Heart left ventricle (tissue), 16 donors: ENCODE measurements around the gene CELF6. TPM values are rescaled to one million over a fixed set of nuclear protein-coding genes. Genes with fewer than 3 reads are reported as not detected.

ENCODE experiments used
- ATAC-seq, 4 donors: fragments of 200-7000 bp; cut with Tn5 transposase; one replicate each; pipeline ENCODE4 v1.9.1; 2020 to 2022; ENCODE audit warnings: moderate library complexity in 4 of 4, mild to moderate bottlenecking in 3 of 4, moderate number of reproducible peaks in 1 of 4
- DNase-seq, 5 donors: peaks; one replicate each; pipeline ENCODE4 v3.0.0-alpha.2; 2020
- H3K27ac ChIP-seq, 12 donors: fragments of 200-600 bp; sonication (generic) in 4 of 12; one replicate each; pipeline versions ENCODE4 v1.5.0 to v1.8.0; 2016 to 2022; ENCODE audit warnings: mild to moderate bottlenecking in 2 of 12
- H3K27me3 ChIP-seq, 9 donors: fragments of 200-600 bp; sonication (generic) in 2 of 9; one replicate each; pipeline versions ENCODE4 v1.5.1 to v1.8.0; 2016 to 2022; ENCODE audit warnings: mild to moderate bottlenecking in 3 of 9
- H3K36me3 ChIP-seq, 9 donors: fragments of 200-600 bp; sonication (generic) in 2 of 9; one replicate each; pipeline versions ENCODE4 v1.5.0 to v1.8.0; 2018 to 2022; ENCODE audit warnings: mild to moderate bottlenecking in 2 of 9
- H3K4me1 ChIP-seq, 12 donors: fragments of 200-600 bp; sonication (generic) in 4 of 12; one replicate each; pipeline versions ENCODE4 v1.5.0 to v1.8.0; 2016 to 2022; ENCODE audit warnings: mild to moderate bottlenecking in 3 of 12
- H3K4me3 ChIP-seq, 12 donors: fragments of 200-600 bp; sonication (generic) in 4 of 12; one replicate each; pipeline versions ENCODE4 v1.5.0 to v1.8.0; 2017 to 2022; ENCODE audit warnings: mild to moderate bottlenecking in 9 of 12, moderate library complexity in 4 of 12
- H3K9me3 ChIP-seq, 12 donors: fragments of 200-600 bp; sonication (generic) in 4 of 12; one replicate each; pipeline versions ENCODE4 v1.5.0 to v1.8.0; 2016 to 2022; ENCODE audit warnings: mild to moderate bottlenecking in 1 of 12
- CTCF ChIP-seq, 12 donors: fragments of 200-600 bp; sonication (generic) in 4 of 12; IDR thresholded peaks; one replicate each; pipeline versions ENCODE4 v1.5.0 to v1.8.0; 2018 to 2022; ENCODE audit warnings: antibody characterized with exemption in 12 of 12, mild to moderate bottlenecking in 5 of 12
- POLR2A ChIP-seq, 2 donors: fragments of 450-650 bp; IDR thresholded peaks; one replicate each; pipeline ENCODE4 v1.6.1; 2017; ENCODE audit warnings: antibody characterized with exemption in 2 of 2, mild to moderate bottlenecking in 2 of 2, moderate library complexity in 2 of 2
- WGBS, 4 donors: extraction: QIAGEN DNeasy Blood & Tissue Kit in 2 of 4; methylation state at CpG; one replicate each; pipeline versions ENCODE4 v1.1.5 to v1.1.7; 2013 to 2018; 5-methylcytosine and 5-hydroxymethylcytosine counted together
- intact Hi-C, 10 donors: fragments of 100-400 bp; cut with DNase I; formaldehyde crosslinking; loops; one replicate each; pipeline versions ENCODE4 v1.11.1 to v1.14.2; 2022
- long read RNA-seq, 3 donors: library from polyadenylated mRNA; unstranded; transcript quantifications; one replicate each; pipeline ENCODE4 v2.0.0, GENCODE V29; 2020 to 2021
- polyA plus RNA-seq, 2 donors: library from polyadenylated mRNA; stranded (reverse); fragments of 200-250 nt; gene quantifications; one replicate each; pipeline ENCODE4 v1.2.3, GENCODE V29; 2013
- total RNA-seq, 9 donors: library from RNA; depleted of rRNA in 2 of 9; stranded (reverse); fragments of >200 nt in 2 of 9; fragmentation: NEBNext Ultra II Directional in 3 of 9; extraction: Animal tissue kit (Norgen Biotek cat#: 25700) in 3 of 9; gene quantifications; one replicate each; pipeline versions ENCODE4 v1.1.0 to v1.2.4, GENCODE V29; 2016 to 2023
- donor health status: ischemic (EF 13 %, LVEDD 7.1; RV severe dilation, severe dysfunction).
- donor health status: healthy with polysubstance abuse.
- donor health status: DM: no; HTN: yes; CAD: no.
- donor health status: DM: no; HTN: no; CAD: no.
- donor health status: ischemic (EF 25% LVEDD 6.9; RV normal size, moderate dysfunction).
- donor health status: ischemic (EF 25% LVEDD 5.7; RV mildly dilated, moderate dysfunction).
- donor health status: healthy.
- donor health status: DM: yes; HTN: yes; CAD: no.
- donor health status: ischemic (EF 35%, LVEDD 5.7; RV mildly dilated, moderate dysfunction).
- donor health status: nonischemic (EF 11% LVEDD 7.7; RV severe dilation, severe dysfunction).
- donor health status: DM: yes; HTN: yes; CAD: no.
- donor health status: PGD.
- donor health status: ischemic (EF 29% LVEDD 5.4; RV normal size, mild dysfunction).
- donor health status: nonischemic (EF 23%, LVEDD 6.1; RV moderate dilation, normal function).

The CELF6 gene
- total RNA-seq (1 to 10 TPM in 3 of 9 donors, under 1 TPM in 6; 0.31 to 1.3 (median 0.87) TPM), polyA plus RNA-seq (1 to 10 TPM in 1 of 2 donors, under 1 TPM in 1; 0.78 to 1.4 TPM)
- long read RNA-seq, donor 1: 0 reads
- long read RNA-seq, donor 2: 0 reads
- long read RNA-seq, donor 3, partial matches to known transcripts: 0 of 1 reads
- long read RNA-seq, donor 3, other reads (novel, unspliced or antisense): 1 of 1 reads

GRCh38 chr15:72319985-72320671, at the start of gene CELF6:
CELF6 (minus strand) TSS chr15:72320157; CDS start chr15:72319874, 283 bp downstream.
- Histone ChIP-seq H3K4me1 (peaks cover 0 to 14% (median 6%) of the 10 kb centered on the region in 12 donors), H3K27ac (no peak within 1 kb of the TSS), H3K9me3 (peaks cover 0 to 12% (median 0%) of the 10 kb centered on the region in 12 donors), H3K36me3 (no peaks in the 10 kb centered on the region), H3K4me3 (peak within 1 kb of the TSS in 11 of 12 donors; percentile 21 to 65 (median 54)), H3K27me3 (no peaks in the 10 kb centered on the region)
- ATAC-seq: peak; percentile 40 to 87 (median 78)
- DNase-seq: peak; percentile 69 to 88 (median 80)
- TF ChIP-seq CTCF (IDR thresholded peaks at IDR 0.05): no peak
- TF ChIP-seq POLR2A (IDR thresholded peaks at IDR 0.05): no peak
- WGBS, 4 donors: 1 to 7% (median 4%) methylated on average over 23 to 57 of the region's 58 CpGs
- intact Hi-C loops: loop anchor here in 1 of 10 donors (10.0 kb wide), 1 partner anchor 215 kb away; no protein-coding TSS in a partner anchor

GRCh38 chr15:72368899-72369298, 48.9 kb upstream of the CELF6 start:
- Histone ChIP-seq H3K27ac (peak overlapping the region in 6 of 12 donors; percentile 17 to 76 (median 34)), H3K4me3 (no peak overlapping the region), H3K9me3 (no peaks in the 10 kb centered on the region), H3K36me3 (peaks cover 0 to 27% (median 14%) of the 10 kb centered on the region in 9 donors), H3K27me3 (no peaks in the 10 kb centered on the region), H3K4me1 (peaks cover 0 to 84% (median 17%) of the 10 kb centered on the region in 12 donors)
- peak in 4 of 5 donors; percentile 34 to 70 (median 49) for DNase-seq
- 54 to 69% (median 61%) methylated on average over 2 of the region's 2 CpGs for WGBS, 4 donors
- intact Hi-C loops: no loop called here
- ATAC-seq: peak; percentile 53 to 84 (median 76)
- no peak for TF ChIP-seq POLR2A (IDR thresholded peaks at IDR 0.05)
- TF ChIP-seq CTCF (IDR thresholded peaks at IDR 0.05): no peak

GRCh38 chr15:72368325-72368724, 48.4 kb upstream of the CELF6 start:
- DNase-seq (no peak), ATAC-seq (peak in 2 of 4 donors; percentile 13 to 15)
- TF ChIP-seq CTCF (IDR thresholded peaks at IDR 0.05) (no peak), POLR2A (IDR thresholded peaks at IDR 0.05) (no peak)
- H3K9me3 ChIP-seq: no peaks in the 10 kb centered on the region
- intact Hi-C loops: no loop called here
- no peak overlapping the region for H3K4me3 ChIP-seq
- H3K27me3 ChIP-seq: no peaks in the 10 kb centered on the region
- peaks cover 0 to 79% (median 17%) of the 10 kb centered on the region in 12 donors for H3K4me1 ChIP-seq
- peak overlapping the region in 6 of 12 donors; percentile 17 to 76 (median 34) for H3K27ac ChIP-seq
- peaks cover 0 to 27% (median 15%) of the 10 kb centered on the region in 9 donors for H3K36me3 ChIP-seq
- WGBS, 4 donors: 61 to 83% (median 74%) methylated on average over 2 of the region's 2 CpGs

- Histone ChIP-seq H3K36me3 (peaks cover 0 to 29% (median 15%) of the 10 kb centered on the region in 9 donors), H3K27ac (no peak overlapping the region), H3K4me3 (no peak overlapping the region), H3K4me1 (peaks cover 0 to 63% (median 17%) of the 10 kb centered on the region in 12 donors), H3K27me3 (no peaks in the 10 kb centered on the region), H3K9me3 (no peaks in the 10 kb centered on the region)
- TF ChIP-seq POLR2A (IDR thresholded peaks at IDR 0.05) (no peak), CTCF (IDR thresholded peaks at IDR 0.05) (no peak)
- DNase-seq: no peak
- intact Hi-C loops: no loop called here
- ATAC-seq: peak in 2 of 4 donors; percentile 63 to 69
- 85 to 94% (median 88%) methylated on average over 1 of the region's 1 CpG for WGBS, 4 donors
These were observed 45.9 kb upstream of the CELF6 start for GRCh38 chr15:72365844-72366243.
